Measurements from ENCODE around the gene NPTX2.

- TF ChIP-seq, protein P1, sequence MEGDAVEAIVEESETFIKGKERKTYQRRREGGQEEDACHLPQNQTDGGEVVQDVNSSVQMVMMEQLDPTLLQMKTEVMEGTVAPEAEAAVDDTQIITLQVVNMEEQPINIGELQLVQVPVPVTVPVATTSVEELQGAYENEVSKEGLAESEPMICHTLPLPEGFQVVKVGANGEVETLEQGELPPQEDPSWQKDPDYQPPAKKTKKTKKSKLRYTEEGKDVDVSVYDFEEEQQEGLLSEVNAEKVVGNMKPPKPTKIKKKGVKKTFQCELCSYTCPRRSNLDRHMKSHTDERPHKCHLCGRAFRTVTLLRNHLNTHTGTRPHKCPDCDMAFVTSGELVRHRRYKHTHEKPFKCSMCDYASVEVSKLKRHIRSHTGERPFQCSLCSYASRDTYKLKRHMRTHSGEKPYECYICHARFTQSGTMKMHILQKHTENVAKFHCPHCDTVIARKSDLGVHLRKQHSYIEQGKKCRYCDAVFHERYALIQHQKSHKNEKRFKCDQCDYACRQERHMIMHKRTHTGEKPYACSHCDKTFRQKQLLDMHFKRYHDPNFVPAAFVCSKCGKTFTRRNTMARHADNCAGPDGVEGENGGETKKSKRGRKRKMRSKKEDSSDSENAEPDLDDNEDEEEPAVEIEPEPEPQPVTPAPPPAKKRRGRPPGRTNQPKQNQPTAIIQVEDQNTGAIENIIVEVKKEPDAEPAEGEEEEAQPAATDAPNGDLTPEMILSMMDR (IDR thresholded peaks at IDR 0.05): no peak
- TF ChIP-seq POLR2A (IDR thresholded peaks at IDR 0.05): no peak
These were observed 44.5 kb downstream of the NPTX2 start for GRCh38 chr7:98661607-98662006.
